ENCODE results near the gene RPS25.
"Not testable (repeated sequence)": the region's sequence is repeated elsewhere in the genome, so short reads cannot be mapped to it uniquely, and the experiment has no call there.

Gene RPS25

DNA sequence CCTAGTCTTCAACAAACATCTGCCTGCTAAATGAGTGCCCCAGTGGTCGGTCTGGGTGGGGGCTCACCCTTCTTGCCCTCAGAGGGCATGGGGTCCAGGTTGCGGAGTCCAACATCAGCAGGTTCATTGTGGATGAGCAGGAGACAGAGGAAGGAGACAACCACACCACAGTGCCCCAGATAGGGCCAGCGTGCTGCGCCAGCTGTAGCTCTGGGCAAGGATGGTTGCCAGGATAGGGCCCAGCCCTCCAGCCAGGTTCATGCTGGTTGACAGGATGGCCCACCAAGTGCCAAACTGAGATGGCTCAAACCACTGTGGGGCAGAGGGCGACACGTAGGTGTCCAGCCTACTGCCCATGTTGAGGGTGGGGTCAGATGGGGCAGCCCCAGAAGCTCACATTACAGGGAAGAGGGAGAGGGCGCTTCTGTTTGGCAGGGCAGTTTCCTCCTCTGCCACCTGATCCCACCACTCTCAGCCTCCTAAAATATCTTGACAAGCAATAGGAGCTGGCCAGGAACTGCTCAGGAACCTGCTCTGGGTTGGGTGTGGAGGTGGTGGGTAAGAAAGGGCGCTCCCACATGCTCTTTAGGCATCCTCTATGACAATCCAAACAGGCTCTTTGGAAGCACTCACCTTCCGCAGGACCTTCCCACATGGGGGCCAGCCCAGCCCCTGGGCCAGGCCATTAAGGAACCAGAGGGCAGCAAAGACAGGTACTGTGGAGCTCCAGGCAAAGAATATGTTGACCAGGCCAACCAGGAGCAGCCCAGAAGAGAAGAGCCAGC, 9.6 kb upstream of the RPS25 start:
- H3K4me1 ChIP-seq (ENCODE audit: control insufficient read depth, insufficient read depth, low read length) = peaks cover 8% of the 10 kb centered on the region
- DNase-seq (ENCODE audit: low read depth, low spot score) = no peak
- H3K36me3 ChIP-seq (ENCODE audit: control insufficient read depth, insufficient read depth, low read length) = peaks cover 37% of the 10 kb centered on the region
- no peak overlapping the region for H3K27ac ChIP-seq (ENCODE audit: low read length)
- H3K27me3 ChIP-seq (ENCODE audit: control insufficient read depth, insufficient read depth, low read length) = no peaks in the 10 kb centered on the region
- no peak overlapping the region for H3K4me3 ChIP-seq (ENCODE audit: low read length)
- WGBS (ENCODE audit: insufficient coverage, insufficient read length) = no CpG with 5 or more reads among the region's 9 CpGs
- no peaks in the 10 kb centered on the region for H3K9me3 ChIP-seq (ENCODE audit: control insufficient read depth, insufficient read depth, low read length)

DNA sequence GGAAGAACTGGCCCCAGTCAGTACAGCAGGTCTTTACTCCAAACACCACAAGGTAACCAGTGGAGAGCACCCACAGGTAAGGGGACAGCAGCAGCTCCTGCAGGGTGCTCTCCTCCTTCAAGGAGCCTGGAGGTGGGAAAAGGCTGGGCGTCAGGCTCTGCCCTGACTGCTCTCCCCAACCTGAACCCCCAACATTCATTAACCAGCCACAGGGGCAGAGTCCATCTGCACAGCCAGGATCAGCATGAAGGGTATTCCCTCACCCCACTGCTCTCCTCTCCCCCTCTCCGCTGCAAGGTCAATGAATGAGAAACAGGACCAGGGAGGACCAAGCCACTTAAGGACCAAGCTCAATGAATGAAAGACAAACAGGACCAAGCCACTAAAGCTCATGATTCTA, 8.8 kb upstream of the RPS25 start:
- Histone ChIP-seq H3K36me3 (ENCODE audit: control insufficient read depth, insufficient read depth, low read length) (peaks cover 37% of the 10 kb centered on the region), H3K27ac (ENCODE audit: low read length) (no peak overlapping the region), H3K4me3 (ENCODE audit: low read length) (no peak overlapping the region), H3K4me1 (ENCODE audit: control insufficient read depth, insufficient read depth, low read length) (peaks cover 8% of the 10 kb centered on the region), H3K27me3 (ENCODE audit: control insufficient read depth, insufficient read depth, low read length) (no peaks in the 10 kb centered on the region), H3K9me3 (ENCODE audit: control insufficient read depth, insufficient read depth, low read length) (no peaks in the 10 kb centered on the region)
- DNase-seq (ENCODE audit: low read depth, low spot score) = no peak
- WGBS (ENCODE audit: insufficient coverage, insufficient read length) = no CpG with 5 or more reads among the region's 2 CpGs

DNA sequence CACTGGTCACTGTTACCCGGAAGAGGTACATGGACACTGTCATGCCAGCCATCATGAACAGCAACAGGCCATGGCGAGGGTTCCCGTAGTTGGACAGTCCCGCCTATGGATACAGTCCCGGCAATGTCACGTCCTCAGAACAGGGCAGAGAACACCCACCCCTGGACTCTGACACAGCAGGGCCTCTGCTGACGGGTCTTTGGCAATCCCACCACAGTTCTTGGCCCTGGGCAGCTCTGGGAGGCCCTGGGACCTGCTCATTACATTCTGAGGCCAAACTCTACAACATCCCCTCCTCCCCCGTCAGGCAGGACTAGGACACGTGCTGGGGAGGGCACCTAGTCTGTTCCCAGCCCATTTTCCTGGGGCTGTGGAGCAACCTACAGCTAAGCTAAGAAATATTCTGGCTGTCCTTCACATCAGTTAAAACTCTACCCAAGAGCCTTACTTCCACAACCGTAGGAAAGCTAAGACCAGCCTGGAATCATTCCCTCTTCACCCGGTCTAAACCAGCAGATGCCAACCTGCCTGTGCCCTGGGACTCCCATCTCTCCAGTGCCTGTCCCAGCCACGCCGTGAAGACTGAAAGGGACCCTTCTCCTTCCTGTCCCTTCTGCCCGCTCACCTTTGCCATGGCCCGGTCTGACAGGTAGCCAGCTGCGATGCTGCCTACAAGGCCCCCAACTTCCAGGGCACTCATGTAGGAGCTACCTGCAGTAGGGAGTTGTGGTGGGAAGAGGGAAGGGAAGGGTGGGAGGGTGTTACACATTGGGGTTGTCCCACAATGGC, 8.0 kb upstream of the RPS25 start:
- Histone ChIP-seq H3K4me3 (ENCODE audit: low read length) (no peak overlapping the region), H3K27me3 (ENCODE audit: control insufficient read depth, insufficient read depth, low read length) (no peaks in the 10 kb centered on the region), H3K36me3 (ENCODE audit: control insufficient read depth, insufficient read depth, low read length) (peaks cover 37% of the 10 kb centered on the region), H3K27ac (ENCODE audit: low read length) (no peak overlapping the region), H3K4me1 (ENCODE audit: control insufficient read depth, insufficient read depth, low read length) (peaks cover 8% of the 10 kb centered on the region), H3K9me3 (ENCODE audit: control insufficient read depth, insufficient read depth, low read length) (no peaks in the 10 kb centered on the region)
- no CpG with 5 or more reads among the region's 16 CpGs for WGBS (ENCODE audit: insufficient coverage, insufficient read length)
- no peak for DNase-seq (ENCODE audit: low read depth, low spot score)

DNA sequence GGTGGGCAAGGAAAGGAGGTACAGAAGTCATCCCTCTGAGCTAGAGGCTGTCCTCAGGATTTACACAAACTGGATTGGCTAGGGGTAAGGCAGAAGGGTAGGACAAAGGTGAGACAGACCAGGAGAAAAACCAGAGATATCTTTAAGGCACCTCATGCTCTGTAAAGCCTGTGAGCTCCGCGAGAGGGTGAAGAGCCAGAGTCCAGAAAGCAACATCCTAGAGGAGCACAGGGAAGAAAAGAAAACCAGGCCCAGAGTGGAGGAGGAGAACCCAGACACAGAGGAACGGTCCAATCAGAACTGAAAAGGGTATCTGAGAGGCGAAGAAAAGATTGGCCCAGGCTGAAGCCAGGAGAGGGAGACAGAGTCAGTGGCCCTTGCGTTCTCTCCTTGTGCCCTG, 7.4 kb upstream of the RPS25 start:
- no peak overlapping the region for H3K4me3 ChIP-seq (ENCODE audit: low read length)
- peaks cover 8% of the 10 kb centered on the region for H3K4me1 ChIP-seq (ENCODE audit: control insufficient read depth, insufficient read depth, low read length)
- peaks cover 37% of the 10 kb centered on the region for H3K36me3 ChIP-seq (ENCODE audit: control insufficient read depth, insufficient read depth, low read length)
- no peaks in the 10 kb centered on the region for H3K27me3 ChIP-seq (ENCODE audit: control insufficient read depth, insufficient read depth, low read length)
- H3K27ac ChIP-seq (ENCODE audit: low read length) = no peak overlapping the region
- no CpG with 5 or more reads among the region's 5 CpGs for WGBS (ENCODE audit: insufficient coverage, insufficient read length)
- H3K9me3 ChIP-seq (ENCODE audit: control insufficient read depth, insufficient read depth, low read length) = no peaks in the 10 kb centered on the region
- no peak for DNase-seq (ENCODE audit: low read depth, low spot score)

DNA sequence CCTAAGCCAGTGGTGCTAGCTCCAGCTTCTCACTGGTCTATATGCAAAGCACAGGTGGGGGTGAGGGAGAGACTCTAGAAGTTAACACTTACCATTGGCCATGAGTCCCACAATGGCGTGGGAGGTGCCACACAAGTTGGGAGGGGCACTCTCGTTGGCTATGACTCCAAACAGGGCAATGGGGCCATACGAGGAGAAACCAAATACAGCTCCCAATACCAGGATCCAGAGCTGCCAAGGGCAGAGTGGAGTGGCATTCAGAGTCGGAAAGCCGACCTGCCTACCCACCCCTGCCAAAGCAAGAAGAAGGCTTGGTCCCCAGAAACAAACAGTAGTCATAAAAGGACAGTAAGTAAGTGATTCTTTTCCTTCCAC, 6.9 kb upstream of the RPS25 start:
- peaks cover 37% of the 10 kb centered on the region for H3K36me3 ChIP-seq (ENCODE audit: control insufficient read depth, insufficient read depth, low read length)
- H3K27ac ChIP-seq (ENCODE audit: low read length) = no peak overlapping the region
- no CpG with 5 or more reads among the region's 5 CpGs for WGBS (ENCODE audit: insufficient coverage, insufficient read length)

DNA sequence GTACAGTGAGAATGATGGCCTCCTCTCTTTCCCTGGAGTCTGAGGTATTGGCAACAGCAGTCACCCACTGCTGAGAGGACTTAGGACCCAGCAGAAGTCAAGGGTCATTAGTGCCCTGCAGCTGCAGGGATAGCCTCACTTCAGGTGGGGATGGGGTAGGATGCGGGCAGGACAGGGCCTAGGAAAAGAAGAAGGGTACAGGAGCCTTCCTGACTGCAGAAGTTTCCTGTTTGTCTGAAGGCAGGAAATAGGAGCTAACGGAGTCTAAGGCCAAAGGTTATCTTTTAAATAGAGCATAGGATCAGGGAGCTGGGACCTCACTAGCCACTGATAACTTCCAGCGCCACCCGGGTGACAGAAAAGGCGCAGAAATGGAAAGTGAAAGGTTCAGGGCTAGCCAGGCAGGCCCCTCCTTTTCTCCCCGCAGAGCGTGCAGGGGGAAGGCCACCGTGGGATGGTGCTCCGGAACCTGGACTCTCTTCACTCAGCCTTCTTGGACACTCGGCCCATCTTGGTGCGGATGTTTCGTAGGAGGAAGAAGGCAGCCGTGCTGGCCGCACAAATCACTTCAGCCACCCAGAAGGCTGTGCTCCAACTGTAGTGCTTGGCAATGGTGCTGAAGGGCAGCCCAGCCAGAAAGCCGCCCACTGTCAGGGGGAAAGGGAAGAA, 6.4 kb upstream of the RPS25 start:
- H3K27ac ChIP-seq (ENCODE audit: low read length) = no peak overlapping the region
- WGBS (ENCODE audit: insufficient coverage, insufficient read length) = no CpG with 5 or more reads among the region's 15 CpGs
- peaks cover 7% of the 10 kb centered on the region for H3K4me1 ChIP-seq (ENCODE audit: control insufficient read depth, insufficient read depth, low read length)
- no peak for DNase-seq (ENCODE audit: low read depth, low spot score)
- H3K36me3 ChIP-seq (ENCODE audit: control insufficient read depth, insufficient read depth, low read length) = peaks cover 37% of the 10 kb centered on the region
- no peak overlapping the region for H3K4me3 ChIP-seq (ENCODE audit: low read length)
- H3K27me3 ChIP-seq (ENCODE audit: control insufficient read depth, insufficient read depth, low read length) = no peaks in the 10 kb centered on the region
- no peaks in the 10 kb centered on the region for H3K9me3 ChIP-seq (ENCODE audit: control insufficient read depth, insufficient read depth, low read length)

More for the DNA sequence above, 6.9 kb upstream of the RPS25 start:
- Histone ChIP-seq H3K4me3 (ENCODE audit: low read length) (no peak overlapping the region), H3K4me1 (ENCODE audit: control insufficient read depth, insufficient read depth, low read length) (peaks cover 8% of the 10 kb centered on the region), H3K27me3 (ENCODE audit: control insufficient read depth, insufficient read depth, low read length) (no peaks in the 10 kb centered on the region), H3K9me3 (ENCODE audit: control insufficient read depth, insufficient read depth, low read length) (no peaks in the 10 kb centered on the region)
- DNase-seq (ENCODE audit: low read depth, low spot score) = no peak

DNA sequence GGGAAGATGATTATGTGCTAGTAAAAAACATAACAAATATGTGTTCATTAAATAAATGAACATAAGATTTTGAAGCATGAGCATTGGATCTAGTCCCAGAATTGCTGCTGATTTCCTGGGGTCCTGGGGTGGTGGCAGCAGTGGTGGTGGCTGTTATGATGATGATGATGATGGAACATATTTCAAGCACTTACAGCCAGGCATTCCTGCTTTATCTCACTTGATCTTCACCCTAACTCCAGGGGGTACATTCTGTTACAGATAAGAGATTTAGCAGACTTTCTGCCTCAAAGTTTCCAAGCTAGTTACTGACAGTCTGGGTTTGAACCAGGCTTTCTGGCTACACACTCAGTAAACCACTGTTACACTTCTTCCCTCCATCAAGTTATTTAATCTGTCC, 5.6 kb upstream of the RPS25 start:
- H3K27me3 ChIP-seq (ENCODE audit: control insufficient read depth, insufficient read depth, low read length) = no peaks in the 10 kb centered on the region
- peaks cover 3% of the 10 kb centered on the region; the same call in 1 of the 2 replicates for H3K4me1 ChIP-seq (ENCODE audit: control insufficient read depth, insufficient read depth, low read length)
- H3K27ac ChIP-seq (ENCODE audit: low read length) = no peak overlapping the region
- no peak for DNase-seq (ENCODE audit: low read depth, low spot score)
- H3K9me3 ChIP-seq (ENCODE audit: control insufficient read depth, insufficient read depth, low read length) = no peaks in the 10 kb centered on the region
- H3K36me3 ChIP-seq (ENCODE audit: control insufficient read depth, insufficient read depth, low read length) = peaks cover 37% of the 10 kb centered on the region
- no peak overlapping the region for H3K4me3 ChIP-seq (ENCODE audit: low read length)

DNA sequence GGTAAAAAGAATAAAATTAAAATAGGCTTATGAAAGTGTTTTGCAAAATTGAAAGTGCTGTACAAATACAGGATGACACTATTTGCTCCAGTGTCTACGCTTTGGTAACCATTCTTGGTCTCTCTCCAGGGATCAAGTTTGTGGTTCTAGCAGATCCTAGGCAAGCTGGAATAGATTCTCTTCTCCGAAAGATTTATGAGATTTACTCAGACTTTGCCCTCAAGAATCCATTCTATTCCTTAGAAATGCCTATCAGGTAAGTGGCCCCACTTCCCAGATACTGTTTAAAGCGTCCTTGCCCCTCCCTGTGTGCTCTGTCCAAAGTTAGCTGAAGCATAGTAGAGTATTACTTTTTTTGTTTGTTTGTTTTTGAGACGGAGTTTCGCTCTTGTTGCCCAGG, 3.5 kb upstream of the RPS25 start:
- Histone ChIP-seq H3K4me1 (ENCODE audit: control insufficient read depth, insufficient read depth, low read length) (no peaks in the 10 kb centered on the region), H3K36me3 (ENCODE audit: control insufficient read depth, insufficient read depth, low read length) (peaks cover 25% of the 10 kb centered on the region), H3K27ac (ENCODE audit: low read length) (no peak overlapping the region), H3K27me3 (ENCODE audit: control insufficient read depth, insufficient read depth, low read length) (no peaks in the 10 kb centered on the region), H3K9me3 (ENCODE audit: control insufficient read depth, insufficient read depth, low read length) (no peaks in the 10 kb centered on the region), H3K4me3 (ENCODE audit: low read length) (no peak overlapping the region)
- WGBS (ENCODE audit: insufficient coverage, insufficient read length) = no CpG with 5 or more reads among the region's 5 CpGs
- DNase-seq (ENCODE audit: low read depth, low spot score) = no peak

DNA sequence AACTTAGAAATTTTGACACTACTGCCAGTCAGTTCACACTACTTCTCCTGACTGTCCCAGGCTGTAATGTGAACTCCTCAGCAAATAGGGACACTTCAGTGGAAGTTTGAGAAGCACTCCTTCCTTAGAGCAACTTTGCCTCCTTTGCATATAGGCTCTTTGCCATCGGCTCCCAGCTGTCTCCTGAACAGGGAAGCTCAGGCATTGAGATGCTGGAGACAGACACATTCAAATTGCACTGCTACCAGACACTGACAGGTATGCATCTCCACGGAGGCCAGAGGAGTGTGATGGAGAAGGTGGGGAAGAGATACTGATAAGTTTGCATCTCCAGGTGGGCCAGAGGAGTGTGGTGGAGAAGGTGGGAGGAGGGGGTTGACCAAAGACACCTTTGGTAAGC, 1.9 kb upstream of the RPS25 start:
- no CpG with 5 or more reads among the region's 2 CpGs for WGBS (ENCODE audit: insufficient coverage, insufficient read length)
- no peaks in the 10 kb centered on the region for H3K27me3 ChIP-seq (ENCODE audit: control insufficient read depth, insufficient read depth, low read length)
- no peak overlapping the region for H3K4me3 ChIP-seq (ENCODE audit: low read length)
- H3K36me3 ChIP-seq (ENCODE audit: control insufficient read depth, insufficient read depth, low read length) = peaks cover 19% of the 10 kb centered on the region
- no peaks in the 10 kb centered on the region; the same call in 1 of the 2 replicates for H3K4me1 ChIP-seq (ENCODE audit: control insufficient read depth, insufficient read depth, low read length)
- H3K9me3 ChIP-seq (ENCODE audit: control insufficient read depth, insufficient read depth, low read length) = no peaks in the 10 kb centered on the region
- H3K27ac ChIP-seq (ENCODE audit: low read length) = no peak overlapping the region
- DNase-seq (ENCODE audit: low read depth, low spot score) = no peak

DNA sequence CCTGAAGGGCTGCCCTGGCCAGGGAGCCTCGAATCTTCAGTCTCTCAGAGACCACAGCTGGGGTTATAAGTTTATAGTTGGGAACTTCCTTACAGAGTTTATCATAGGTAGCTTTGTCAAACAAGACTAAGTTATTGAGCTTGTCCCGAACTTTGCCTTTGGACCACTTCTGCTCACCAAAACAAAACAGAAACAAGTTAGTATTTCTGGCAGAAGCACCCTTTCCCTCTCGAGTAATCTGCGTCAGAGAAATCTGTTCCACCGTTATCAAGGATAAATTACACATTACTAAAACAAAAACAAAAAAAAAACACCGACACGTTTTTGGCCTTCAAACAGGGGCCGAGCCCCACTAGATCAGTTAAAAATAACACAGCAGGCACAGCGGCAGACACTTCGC, 766 bp downstream of the RPS25 start:
- H3K9me3 ChIP-seq (ENCODE audit: control insufficient read depth, insufficient read depth, low read length); H3K4me1 ChIP-seq (ENCODE audit: control insufficient read depth, insufficient read depth, low read length); H3K27me3 ChIP-seq (ENCODE audit: control insufficient read depth, insufficient read depth, low read length); DNase-seq (ENCODE audit: low read depth, low spot score); H3K27ac ChIP-seq (ENCODE audit: low read length): not testable (repeated sequence)
- WGBS (ENCODE audit: insufficient coverage, insufficient read length) = no CpG with 5 or more reads among the region's 10 CpGs
- Histone ChIP-seq H3K4me3 (ENCODE audit: low read length) (peak overlapping the region; percentile 74), H3K36me3 (ENCODE audit: control insufficient read depth, insufficient read depth, low read length) (peaks cover 18% of the 10 kb centered on the region; the same call in 1 of the 2 replicates)
